HG02938 (cell line): ENCODE data around the gene BNC2.

Experiments
- ATAC-seq: cut with Tn5 transposase; IDR thresholded peaks from one replicate; pipeline ENCODE4 v1.9.1; 2021; ENCODE audit warnings: mild to moderate bottlenecking, moderate library complexity; ENCODE audit not compliant: unreplicated experiment

Gene BNC2

DNA sequence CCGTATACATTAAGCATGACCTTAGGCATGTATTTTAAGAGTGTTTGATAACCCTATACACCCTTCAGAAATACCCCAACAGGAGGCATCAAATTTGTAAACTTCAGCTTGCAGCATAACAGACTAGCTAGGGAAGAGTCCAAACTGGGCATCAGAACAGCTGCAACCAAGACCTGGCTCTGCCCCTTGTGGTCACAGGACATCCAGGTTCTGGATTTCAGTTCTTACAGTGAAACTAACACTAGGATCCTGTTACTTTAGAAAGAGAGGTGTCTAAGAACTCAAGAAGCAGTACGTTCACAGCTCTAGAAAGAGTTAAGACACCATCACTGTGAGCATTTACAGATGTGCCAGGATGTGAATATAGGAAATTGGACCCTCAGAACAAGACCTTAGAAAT is 229.8 kb downstream of the BNC2 start:
- ATAC-seq: no peak

DNA sequence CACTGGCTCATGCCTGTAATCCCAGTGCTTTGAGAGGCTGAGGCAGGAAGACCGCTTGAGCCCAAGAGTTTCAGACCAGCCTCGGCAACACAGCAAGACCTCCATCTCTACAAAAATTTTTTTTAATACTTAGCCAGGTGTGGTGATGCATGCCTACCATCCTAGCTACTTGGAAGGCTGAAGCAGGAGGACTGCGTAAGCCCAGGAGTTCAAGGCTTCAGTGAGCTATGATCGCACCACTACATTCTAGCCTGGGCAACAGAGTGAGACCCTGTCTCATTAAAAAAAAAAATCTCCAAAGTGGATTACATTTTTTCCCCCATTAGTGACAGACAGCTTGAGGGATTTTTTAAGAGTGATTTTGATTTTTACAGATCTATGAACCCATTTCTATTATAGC is 230.8 kb downstream of the BNC2 start:
- no peak for ATAC-seq

DNA sequence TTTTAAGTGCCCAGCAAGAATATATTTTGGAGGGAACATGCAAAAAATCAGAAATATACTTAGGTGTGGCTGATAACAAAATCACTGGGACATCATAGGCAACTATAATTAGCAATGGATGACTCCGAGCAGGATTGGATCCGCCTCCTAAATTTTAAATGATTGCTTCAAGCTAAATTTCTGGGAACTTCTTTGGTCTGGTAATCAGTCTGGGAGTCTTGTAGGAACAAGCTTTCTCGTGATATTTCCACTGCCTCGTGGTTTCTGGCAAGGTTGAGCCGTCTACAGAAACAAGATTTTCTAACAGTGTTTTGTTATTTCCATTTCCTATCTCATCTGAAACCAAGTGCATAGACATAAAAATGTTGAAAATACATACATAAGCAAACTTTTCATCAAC is 232.6 kb downstream of the BNC2 start:
- no peak for ATAC-seq

DNA sequence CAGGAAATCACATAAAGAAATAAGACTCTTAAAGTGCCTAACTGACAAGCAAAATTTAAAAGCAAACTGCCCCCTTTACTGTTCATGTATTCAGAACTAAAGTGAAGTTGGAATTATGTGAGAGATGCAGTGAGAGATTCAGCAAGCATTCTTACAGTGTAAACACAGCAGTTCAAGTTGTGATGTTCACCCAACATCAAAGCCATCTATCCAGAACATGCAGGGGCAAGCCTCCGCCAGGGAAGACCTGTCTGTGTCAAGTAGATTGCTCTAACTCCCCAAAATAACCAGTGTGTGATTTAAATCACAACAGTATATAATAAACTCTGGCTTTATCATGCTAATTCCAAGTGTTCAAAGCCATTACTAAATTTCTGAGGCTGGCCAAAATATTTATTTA is 233.3 kb downstream of the BNC2 start:
- no peak for ATAC-seq

DNA sequence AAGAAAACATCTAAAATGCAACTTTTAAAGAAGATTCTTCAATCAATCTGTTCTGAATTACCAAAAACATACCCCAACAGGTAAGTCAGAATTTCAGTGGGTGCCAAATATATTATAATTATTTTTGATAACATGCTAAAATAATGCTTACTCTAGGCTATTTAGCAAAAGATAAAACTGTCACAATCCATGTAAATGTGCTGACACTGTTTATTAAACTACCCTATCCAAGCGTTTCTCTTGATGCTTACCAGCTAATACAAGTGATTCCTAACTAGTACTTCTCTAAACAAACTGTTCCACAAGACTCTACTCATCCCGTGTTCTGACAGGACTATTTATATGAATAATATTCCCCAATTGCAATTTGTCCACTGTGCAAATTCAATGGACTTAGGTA is 236.7 kb downstream of the BNC2 start:
- ATAC-seq: no peak

DNA sequence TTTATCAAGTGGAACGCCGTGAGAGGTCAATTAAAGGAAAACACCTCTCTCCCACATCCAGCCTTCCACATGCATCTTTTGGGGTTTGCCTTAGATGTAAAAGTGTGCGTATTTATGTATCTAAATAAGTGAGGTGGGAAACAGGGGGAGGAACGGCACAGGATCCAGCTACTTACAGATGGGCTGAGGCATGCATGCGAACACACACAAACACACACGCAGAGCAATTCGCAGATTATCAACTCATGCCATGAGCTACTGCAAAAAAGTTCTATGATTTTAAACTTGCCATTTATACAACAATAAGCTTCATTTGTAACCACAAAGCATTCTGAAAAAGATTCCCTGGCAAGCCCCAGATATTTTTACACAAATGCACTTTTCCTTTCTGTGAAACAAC is 242.1 kb downstream of the BNC2 start:
- no peak for ATAC-seq

DNA sequence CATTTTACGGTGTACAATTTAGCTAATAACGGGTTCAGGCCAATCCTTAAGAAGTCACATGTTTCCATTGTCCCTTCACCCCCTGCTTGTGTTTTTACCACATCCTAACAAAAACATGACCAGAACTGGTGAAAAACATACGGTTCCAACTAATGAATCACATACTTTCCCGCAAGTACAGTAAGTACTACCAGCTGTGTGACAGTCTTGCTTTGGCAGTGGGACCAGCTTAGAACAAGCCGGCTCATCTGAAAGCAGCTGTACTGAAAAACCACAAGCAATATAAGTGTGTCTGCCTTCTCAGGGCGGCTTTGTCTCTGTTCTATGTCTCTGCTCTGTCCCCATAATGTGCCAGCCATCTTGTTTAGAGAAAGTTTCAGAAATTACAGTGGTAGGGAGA is 242.5 kb downstream of the BNC2 start:
- no peak for ATAC-seq

DNA sequence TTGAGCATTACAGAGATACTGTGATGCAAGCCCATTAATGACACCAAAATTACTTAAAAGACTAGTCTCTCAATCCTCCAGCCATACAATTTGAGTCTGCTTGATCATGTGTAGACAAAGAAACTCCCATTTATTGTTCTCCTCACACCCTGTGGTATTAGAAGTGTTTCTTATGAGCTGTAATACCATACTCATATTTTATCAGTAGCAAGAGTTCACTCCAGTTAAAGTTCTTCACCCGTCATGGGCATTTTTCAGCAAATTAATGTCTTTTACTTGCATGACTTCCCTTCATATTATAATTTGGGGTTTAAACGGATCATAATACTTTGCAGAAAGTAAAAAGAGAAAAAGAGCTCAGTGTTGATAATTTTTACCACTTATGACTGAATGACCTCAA is 242.9 kb downstream of the BNC2 start:
- ATAC-seq: no peak

DNA sequence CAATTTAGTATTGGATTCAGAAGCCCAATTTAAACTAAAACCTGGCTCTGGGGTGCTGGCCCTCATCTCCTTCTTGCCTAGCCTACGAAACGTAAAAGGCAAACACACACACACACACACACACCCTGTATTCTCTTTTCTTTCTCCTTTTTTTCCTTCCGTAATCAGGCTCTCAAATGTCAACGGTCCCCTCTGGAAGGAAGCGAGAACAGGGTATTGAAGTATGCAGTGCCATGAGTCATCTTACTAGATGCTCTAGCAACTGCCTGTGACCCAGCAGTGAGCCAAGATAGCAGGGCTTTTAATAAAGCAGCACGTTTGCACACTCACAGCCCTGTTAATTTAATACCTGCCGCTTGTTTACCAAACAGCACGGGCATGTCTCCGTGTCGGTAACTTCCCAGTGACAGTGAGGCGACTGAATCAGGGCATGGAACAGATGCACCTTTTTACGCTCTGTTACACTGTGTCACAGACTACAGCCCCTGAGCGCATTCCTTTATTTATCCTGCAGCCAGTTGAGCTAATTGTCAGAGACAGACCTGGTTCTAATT is 243.8 kb downstream of the BNC2 start:
- ATAC-seq: no peak

DNA sequence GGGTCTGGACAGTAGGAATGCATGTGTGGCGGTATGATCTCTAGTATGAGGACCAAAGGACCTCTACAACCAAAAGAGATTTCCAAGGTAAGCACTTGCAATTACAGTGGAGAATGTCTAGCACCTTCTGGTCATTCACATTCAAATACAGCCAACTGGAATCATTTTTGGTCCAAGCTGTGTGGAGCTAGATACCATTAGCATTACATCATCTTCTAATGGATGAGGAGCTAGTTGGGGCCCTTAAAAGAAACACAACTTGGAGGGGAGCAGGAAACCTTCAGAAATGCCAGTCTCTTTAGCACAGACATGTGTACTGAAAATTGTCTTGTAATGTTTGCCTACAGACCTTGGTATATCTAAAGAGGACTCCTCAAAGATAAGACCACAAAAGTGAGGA is 244.7 kb downstream of the BNC2 start:
- no peak for ATAC-seq

DNA sequence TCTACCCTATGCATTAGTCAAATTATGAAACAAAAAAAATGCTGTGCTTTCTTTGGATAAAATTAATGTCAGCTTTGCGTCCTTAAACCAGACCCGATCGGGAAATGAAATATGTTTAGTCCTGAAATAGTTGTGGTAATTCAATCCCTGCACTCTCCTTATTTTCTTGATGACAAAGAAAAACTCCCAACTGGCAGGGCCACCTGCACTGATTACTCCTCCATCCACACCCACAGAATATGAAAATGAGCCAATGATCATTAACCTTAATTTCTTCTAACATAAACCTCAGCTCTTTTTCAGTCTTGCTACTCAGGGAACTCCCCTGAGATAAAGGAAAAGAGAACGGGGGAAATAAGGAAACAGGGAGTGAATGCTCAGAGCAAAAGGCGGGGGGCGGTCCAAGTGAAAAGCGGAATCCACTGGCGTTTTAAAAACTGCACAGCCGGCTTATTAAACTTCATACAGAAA is 245.3 kb downstream of the BNC2 start:
- ATAC-seq: no peak

DNA sequence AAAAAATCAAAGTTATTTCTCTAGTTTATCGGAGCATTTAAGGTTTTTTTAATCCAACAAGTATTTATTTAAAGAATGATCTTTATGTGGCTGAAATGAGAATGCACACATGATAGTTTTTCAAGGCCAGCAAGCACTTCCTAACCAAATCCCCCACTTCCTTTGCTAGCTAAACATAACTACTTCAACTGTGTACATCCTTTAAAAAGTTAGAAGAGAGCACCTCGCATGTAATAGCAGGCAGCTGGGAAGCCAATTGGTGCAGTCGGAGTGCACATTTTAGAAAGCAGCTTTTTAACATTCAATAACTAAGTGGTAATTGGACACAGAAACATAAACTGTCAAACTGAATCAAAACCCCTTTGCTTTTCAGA is 245.7 kb downstream of the BNC2 start:
- ATAC-seq: no peak

DNA sequence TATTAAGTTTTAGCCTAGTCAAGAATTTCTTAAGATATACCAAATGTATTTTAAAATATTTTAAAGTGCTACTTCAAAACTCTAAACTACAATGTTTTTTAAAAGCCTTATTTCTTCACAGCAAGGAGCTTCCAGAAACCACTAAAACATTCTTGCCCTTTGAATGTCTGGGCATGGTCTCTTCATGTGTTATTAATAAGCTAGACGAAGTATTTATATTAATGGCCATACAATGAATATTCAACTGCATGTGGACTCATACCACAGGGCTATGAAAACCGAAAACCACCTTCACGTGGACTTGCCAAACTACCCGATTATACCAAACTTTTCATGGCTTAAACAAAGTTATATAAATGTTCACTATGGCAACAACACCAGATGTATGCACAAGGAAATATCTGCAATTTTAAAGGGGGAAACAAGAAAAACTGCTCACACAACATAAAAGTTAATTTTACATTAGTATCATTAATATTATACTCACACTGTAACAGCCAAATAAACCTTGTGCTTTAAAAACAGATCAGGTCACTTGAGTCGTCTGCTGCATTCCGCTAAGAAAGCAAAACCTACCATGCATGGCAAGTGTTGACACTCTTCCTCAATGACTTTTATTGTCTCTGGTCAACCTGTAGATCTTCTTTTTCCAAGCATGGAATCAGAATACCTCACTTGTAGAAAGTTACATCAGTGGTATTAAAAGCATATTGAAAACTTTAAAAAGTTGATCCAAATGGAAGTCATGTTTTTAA is 246.3 kb downstream of the BNC2 start:
- ATAC-seq: no peak

DNA sequence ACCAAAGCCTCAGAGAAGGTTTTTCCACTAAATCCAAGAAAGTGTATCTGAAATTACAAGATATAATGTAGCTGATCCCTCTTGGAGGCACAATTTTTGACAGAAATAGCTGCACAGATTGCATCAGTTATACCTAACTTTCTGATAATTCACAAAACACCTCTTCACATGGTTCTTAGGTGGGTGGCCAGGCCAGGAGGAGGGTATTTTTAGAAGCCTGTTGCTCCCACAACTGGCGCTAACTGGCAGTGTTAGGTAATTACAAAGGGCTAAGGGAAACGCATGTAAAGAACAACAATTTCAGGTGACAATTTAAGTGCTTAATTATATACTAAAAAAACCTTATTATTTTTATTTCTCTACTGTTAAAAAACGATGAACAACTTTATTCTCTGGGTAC is 247.9 kb downstream of the BNC2 start:
- no peak for ATAC-seq

DNA sequence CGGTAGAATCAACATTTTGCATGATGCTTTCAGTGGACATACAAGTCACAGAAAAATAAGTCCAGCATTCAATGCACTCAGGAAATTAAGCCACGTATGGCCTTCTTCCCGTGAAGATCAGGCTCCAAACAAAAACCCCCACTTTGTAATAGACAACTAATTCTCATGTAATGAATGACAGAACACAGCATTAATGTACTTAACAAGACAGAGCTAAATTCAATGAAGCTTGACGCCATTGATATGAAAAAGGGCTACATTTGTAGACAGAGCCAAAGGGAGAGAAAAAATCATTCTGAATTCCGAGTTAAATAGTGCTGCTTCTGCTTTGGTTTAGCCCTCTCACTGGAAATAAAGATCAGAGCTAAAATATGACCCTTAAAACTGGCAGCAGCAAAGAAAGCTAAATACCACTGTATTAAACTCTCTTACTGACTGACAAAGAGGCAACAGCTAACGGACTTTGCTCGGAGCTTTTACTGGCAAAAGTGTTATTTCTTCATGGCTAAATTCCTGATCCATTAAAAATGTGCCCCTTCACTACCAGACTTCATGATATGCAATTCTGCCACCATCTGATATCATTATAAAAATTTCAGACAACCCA is 250.5 kb downstream of the BNC2 start:
- ATAC-seq: no peak

DNA sequence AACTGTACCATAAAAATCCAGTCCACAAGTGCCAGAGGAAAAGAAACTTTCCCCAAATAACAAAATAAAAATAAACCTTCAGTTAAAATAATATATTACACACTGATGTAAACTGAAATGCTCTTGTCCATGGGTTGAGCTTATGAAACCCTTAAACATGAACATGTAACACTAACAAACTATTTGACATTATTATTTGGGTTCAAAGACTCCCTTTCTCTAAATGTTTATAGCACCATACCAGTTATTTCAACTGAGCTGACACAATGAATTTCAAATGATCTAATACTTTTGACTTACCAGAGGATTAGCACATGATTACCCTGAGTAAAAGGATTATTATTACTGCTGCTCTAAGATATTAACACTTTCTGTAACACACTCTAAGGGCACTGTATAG is 251.1 kb downstream of the BNC2 start:
- ATAC-seq: no peak

DNA sequence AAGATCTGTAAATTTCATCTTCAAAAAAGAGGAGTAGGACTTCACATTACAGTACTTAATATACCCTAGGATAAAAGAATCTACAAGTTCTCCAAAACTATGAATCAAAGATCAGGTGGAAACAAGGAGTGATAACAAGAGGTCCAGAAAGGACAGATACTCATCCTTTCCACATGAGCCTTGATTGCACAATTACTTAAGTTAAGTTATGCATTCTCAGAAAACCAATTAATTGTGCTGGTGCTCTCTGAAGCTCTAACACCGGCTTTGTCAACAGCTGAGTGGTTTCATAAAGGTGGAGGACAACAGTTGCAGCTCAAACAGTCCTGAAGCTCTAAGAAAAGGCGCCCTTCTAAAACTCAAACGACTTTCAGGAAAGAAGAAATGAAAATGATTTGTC is 251.9 kb downstream of the BNC2 start:
- ATAC-seq: no peak

DNA sequence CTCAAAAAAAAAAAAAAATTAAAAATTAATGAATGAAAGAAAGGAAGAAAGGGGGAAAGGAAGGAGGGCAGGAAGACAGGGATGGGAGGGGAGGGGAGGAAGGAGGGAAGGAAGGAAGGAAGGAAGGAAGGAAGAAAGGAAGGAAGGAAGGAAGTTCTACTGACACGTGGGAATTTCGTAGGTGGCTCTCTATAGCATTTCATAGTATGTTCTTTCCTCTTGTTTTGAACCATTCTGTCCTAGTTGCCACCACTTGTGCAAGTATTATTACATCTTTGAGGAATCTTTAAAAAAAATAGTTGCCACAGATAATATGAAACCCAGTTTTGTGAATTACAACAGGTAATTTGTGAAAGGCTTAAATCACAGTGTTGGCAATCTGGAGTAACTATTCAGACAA is 253.8 kb downstream of the BNC2 start:
- no peak for ATAC-seq

DNA sequence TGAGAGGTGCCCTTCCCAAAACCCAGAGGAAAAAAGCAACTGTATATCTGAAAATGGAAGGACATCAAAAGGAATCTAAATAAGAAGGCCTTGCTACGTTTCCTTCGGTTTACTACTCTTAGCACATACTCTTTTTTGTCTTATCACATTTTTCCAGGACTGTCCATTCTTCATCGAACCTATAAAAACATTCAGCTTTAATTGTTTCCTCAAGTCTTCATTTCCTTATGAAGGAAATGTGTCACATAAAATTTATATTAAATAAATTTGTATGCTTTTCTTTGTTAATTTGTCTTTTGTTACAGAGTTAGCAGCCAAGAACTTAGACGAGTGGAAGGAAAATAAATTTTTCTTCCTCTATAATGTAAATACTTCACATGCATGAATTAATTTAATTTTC is 255.0 kb downstream of the BNC2 start:
- no peak for ATAC-seq

DNA sequence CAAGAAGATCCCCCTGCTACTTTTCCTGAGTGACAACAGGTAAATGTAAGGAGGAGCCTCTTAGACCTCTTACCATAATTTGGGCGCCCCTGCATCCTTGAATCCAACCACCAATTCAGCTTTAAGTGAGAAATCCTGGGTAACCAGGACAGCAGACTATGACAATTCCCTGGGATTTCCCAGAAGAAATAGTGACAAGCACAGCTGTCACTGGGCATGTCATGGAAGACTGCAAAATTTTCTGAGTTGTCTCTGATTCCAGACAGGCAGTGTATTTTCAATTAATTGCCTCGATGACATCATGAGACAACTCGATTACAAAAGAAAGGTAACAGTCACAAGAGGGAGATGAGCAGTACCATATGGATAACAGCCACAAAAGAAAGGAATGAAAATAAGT is 256.9 kb downstream of the BNC2 start:
- no peak for ATAC-seq

DNA sequence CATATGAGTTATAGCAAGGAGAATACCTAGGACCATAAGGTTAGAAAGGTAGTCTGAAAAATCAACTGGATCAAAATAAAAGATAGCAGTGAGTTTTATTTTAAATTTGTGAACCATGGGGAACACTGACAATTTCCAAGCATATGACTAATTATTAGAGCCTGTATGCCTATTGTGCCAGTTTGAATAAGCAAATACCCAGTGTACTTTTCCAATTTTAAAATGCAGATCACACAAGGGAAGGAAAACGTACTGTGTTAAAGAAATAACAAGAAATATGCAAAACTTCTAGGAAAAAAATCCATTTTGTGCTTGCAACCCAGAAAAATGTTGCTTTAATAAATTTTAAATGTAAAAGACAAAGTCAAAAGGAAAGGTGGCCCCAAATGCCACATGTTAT is 257.4 kb downstream of the BNC2 start:
- no peak for ATAC-seq

DNA sequence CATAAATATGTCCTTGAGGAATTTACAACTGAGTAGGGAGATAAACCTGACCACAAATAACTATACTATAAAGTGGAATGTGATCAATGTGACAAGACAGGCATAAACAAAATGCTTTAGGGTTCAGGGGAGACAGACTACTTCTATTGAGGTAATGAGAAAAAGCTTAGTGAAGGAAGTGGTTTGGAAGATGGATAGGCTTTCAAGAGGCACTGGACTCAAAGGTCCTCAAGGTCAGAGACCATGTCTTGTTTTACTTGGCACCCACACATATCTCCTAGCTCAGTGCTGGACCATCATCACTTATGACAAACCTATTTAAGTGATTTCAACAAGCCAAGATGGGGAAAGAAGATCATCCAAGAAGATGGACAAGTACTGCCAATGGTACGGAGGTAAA is 257.8 kb downstream of the BNC2 start:
- no peak for ATAC-seq

DNA sequence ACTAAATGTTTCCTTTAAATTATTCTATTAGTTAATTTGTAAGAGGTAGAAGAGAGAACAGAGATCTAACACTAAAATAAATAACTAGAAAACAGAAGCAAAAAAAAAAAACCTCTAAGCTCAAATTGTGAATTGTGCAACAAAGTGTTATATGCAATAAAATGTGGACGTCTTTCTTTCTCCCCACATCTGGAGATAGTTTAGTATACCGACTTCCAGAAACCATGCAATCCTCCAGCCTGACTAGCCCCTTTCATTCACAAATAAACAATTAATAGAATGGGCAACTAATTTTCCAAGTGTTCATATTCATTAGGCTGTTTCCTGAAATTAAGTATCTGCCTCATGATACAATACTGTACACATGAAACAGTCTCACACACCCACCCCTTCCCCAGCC is 258.5 kb downstream of the BNC2 start:
- ATAC-seq: no peak
